NCI-H510A (cell line): ENCODE measurements around the gene ANXA4.
"Not testable (repeated sequence)": the region's sequence is repeated elsewhere in the genome, so short reads cannot be mapped to it uniquely, and the experiment has no call there.

ENCODE experiments used
- DNase-seq: peaks from one replicate; lab custom pipeline; 2025; lab: John Stamatoyannopoulos, UW

ANXA4 gene

GRCh38 chr2:69721022-69721421, 20.9 kb upstream of the ANXA4 start:
- DNase-seq = no peak

DNA sequence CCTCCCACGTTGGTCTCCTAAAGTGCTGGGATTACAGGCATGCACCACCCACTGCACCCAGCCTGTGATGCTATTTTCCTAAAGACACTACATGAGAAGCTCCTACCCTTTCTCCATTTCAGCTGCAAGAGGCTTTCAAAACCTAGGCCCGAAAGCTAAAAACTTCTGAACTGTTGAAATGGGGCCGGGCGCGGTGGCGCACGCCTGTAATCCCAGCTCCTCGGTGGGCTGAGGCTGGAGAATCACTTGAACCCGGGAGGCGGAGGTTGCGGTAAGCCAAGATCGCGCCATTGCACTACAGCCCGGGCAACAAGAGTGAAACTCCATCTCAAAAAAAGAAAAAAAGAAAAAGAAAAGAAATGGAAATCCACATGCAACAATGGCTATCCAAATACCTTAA, 18.1 kb upstream of the ANXA4 start:
- DNase-seq = no peak

DNA sequence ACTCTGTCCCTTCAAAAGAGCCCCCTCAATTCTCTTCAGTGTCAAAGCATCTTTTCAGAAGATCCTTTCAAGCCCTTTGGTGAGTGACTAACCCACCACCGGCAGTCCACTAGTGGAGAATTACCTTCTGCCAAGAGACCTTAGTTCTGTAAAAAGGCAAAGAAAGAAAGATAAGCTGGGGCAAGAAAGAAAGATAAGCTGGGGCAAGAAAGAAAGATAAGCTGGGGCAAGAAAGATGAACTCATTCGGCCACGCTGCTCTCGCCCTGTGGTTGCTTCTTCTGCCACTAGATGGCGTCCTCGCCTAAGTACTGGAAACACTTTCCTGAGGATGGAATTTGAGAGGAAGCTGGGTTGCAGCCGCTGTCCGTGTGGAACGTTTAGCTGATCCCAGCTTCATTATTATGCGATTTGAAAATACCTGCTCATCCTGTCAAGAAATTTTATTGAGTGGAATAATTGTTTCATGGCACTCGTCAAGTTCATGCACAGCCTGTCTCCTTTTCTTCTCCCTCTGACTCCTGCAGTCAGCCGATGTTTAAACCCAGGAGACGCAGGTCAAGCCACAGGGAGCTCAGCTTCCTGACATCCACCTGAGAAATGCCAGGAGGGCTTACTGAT, 17.3 kb upstream of the ANXA4 start:
- peak; percentile 41 for DNase-seq

- no peak for DNase-seq
These were observed 16.1 kb upstream of the ANXA4 start for GRCh38 chr2:69725706-69726360.

DNA sequence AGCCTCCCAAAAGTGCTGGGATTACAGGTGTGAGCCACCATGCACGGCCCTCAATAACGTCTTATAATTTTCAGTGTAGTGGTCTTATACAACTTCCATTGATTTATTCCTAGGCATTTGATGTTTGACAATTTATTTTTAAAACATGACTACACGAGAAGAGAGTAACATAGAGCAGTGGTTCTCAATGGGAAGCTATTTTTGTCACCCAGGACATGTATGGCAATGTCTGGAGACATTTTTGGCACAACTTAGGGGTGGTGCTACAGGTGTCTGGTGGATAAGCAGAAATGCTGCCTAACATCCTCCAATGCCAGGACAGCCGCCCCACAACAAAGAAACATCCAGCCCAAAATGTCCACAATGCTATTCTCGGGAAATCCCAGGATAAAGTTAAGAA, 12.7 kb upstream of the ANXA4 start:
- no peak for DNase-seq

- DNase-seq = no peak
These were observed 12.2 kb upstream of the ANXA4 start for GRCh38 chr2:69729781-69730180.

DNA sequence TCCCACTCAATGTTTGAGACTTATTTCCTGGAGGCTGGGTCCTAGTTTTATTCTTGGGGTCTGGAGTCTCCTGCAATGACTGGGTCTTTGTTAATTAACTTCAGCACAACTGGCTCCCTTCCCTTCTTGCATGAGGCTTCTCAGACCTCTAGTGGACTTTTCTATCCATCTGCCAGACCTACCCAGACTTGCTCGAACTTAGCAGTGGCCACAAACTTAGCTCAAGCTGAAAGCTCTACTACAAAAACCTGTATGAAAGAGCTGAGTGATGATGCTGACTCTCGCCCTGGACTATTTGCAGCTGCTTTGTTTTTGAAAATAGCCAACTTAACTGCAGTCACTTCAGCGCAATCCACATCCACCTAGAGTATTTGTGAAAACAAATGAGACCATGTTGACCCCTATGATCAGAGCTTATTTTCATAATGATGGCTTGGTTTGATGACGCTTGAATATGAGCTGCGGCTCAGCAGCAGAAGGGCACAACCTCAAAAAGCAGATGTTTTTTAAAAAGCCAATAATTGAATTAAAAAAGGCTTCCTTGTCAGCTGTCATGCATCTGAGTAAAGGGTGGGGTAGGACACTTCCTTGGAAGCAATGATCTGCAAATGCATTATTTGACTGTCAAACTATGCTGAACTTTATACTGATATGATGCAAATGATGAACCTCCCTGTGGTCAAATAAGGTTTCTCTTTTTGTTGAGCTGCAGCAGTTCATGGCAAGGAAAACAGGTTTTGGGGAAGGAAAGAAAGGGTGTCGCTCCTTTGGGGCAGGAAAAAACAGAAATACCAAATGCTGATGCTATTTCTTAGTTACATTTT, 10.6 kb upstream of the ANXA4 start:
- DNase-seq = no peak

- no peak for DNase-seq
These were observed 8.4 kb upstream of the ANXA4 start for GRCh38 chr2:69733342-69734034.

DNA sequence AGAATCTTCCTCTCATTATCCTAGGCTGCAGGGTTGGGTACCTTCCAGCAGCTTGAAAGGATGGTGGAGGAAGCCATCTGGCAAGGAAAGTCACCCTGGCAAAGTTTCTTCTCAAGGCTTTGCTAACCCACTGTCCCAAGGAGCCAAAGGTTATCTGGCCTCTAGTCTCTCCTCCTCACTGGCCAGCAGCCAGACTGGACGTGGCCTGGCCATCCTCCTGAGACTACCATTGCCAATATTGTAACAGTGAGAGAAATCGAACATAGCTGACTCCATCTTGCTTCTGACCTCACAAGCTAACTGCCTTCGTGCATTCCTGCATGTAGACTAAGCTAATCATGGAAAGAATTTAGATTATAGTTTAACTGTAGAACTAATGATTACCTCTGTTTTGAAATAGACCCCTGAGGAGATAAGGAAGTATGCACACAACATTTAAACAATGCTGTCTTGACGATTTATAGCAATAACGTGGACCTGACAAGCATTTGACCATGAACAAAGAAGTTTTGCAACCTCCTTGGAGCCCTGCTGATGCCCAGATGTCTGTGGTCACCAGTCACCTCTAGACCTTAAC, 7.8 kb upstream of the ANXA4 start:
- no peak for DNase-seq

GRCh38 chr2:69734854-69735544, 6.9 kb upstream of the ANXA4 start:
- DNase-seq = no peak

- DNase-seq = no peak
These were observed 6.2 kb upstream of the ANXA4 start for GRCh38 chr2:69735686-69736085.

DNA sequence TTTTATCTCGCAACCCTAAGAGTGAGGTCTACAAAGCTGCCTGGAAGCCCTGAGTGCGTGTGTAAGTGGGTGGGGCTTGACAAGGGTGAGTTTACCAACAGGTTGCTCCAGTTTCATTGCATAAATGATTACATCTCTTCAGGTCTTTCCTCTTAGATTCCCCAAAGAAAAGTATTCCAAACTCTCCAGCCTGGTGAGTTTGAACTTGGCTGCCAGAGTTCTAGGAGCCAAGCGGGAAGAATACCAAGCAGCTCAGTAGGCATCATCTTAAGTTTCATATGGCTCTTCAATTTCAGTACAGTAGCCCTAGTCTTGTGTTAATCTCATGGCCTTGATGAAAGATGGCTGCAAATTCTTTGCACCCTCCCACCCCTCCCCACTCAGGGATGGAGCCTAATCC, 3.8 kb upstream of the ANXA4 start:
- DNase-seq = not testable (repeated sequence)

GRCh38 chr2:69740502-69740951, 1.4 kb upstream of the ANXA4 start:
- DNase-seq = no peak

GRCh38 chr2:69741229-69741574, 732 bp upstream of the ANXA4 start:
- DNase-seq = peak; percentile 43

- DNase-seq = no peak
These were observed 503 bp downstream of the ANXA4 start for GRCh38 chr2:69742322-69742952.

DNA sequence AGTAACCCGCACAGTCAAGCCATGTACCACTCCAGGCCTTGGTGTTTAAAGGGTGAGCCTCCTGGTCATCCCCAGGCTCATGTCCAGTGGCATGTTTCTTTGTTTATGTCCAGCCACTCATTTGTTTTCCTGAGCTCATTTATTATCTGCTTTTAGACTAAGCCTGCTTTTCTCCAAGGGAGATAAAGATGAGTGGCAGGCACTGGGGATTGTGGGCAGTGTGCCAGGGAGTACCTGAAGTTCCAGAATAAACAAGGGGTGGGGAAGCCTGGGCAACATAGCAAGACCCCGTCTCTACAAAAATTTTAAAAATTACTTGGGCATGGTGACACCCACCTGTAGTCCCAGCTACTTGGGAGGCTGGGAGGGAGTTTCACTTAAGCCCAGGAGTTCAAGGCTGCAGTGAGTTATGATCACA, 1.9 kb downstream of the ANXA4 start:
- no peak for DNase-seq

DNA sequence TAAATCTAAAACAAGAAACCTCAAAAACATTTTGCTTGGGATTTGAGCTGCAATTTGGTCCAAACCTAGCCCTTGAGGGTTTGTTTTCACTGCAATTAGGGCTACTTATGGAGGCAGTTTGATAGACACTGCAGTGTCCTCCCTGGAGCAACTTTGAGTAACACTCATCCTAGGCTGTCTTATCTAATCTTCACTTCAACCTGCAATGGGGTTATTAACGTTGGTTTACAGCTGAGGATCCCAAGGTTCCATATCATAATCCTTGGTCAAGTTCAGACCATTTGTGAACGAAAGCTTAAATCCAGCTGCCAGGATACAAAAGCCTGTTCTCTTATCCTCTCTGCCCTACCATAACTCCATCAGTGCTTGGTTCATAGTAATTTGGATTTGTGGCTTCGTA, 2.5 kb downstream of the ANXA4 start:
- DNase-seq = no peak

GRCh38 chr2:69745035-69745434, 3.1 kb downstream of the ANXA4 start:
- DNase-seq = no peak

GRCh38 chr2:69750246-69750645, 8.3 kb downstream of the ANXA4 start:
- DNase-seq = no peak

- DNase-seq = no peak
These were observed 11.9 kb downstream of the ANXA4 start for GRCh38 chr2:69753659-69754363.

- no peak for DNase-seq
These were observed 12.7 kb downstream of the ANXA4 start for GRCh38 chr2:69754633-69755032.
